GM21786 (cell line): Measurements from ENCODE around the gene HOXB13.
"Not testable (repeated sequence)": the region's sequence is repeated elsewhere in the genome, so short reads cannot be mapped to it uniquely, and the experiment has no call there.

Experiments used
- ATAC-seq: cut with Tn5 transposase; IDR thresholded peaks from one replicate; pipeline ENCODE4 v1.9.1; 2021; ENCODE audit not compliant: unreplicated experiment

HOXB13 gene

DNA sequence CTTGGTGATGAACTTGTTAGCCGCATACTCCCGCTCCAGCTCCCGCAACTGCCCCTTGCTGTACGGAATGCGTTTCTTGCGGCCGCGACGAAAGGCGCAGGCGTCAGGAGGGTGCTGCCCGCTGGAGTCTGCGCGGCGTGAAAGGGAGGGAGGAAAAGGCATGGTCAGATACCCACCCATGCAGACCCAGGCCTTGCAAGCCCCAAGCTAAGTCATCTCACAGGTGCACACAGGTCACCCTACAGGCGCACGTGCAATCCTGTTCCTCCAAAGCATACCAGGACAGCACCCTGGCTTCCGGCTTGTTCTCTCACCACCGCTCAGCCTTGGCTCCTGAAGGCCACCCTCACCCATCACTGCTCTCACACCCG is 1.6 kb downstream of the HOXB13 start:
- no peak for ATAC-seq

- ATAC-seq: no peak
These were observed 2.2 kb downstream of the HOXB13 start for GRCh38 chr17:48726114-48726915.

DNA sequence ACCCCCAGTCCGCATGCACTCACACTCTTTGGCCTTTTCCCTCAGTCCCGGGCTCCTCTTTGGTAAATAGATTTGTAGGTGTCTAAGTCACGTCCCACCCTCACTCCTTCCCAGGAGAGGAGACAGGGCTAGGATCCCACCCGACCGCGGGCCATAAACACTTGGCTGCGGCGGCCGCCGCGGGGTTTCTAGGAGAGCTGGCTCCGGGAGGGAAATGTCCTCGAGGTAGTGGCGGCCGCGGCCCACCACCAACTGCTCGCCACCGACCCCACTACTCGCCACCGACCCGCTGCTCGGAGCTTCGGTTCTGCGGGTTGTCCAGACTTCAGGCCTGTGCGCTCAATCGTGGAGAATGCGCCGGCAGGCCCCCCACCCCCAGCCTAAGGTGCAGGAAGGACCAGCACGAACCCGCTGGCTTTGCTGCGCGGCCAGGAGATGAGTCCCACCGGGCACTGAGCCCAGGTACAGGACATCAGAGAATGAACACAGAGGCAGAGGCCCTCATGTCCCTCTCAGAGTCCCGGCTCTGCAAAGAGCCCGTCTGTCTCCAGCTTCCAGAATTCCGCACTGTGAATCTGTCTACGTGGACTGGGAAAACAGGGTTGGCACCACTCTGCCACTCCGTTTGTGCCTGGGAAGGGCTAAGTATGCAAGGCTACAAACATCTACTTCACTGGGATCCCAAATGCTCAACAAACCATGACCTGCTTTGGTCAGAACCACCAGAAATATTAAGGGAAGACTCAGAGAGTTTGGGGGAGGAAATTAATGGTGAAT is 3.1 kb downstream of the HOXB13 start:
- ATAC-seq: no peak

- no peak for ATAC-seq
These were observed 3.6 kb downstream of the HOXB13 start for GRCh38 chr17:48725004-48725287.

GRCh38 chr17:48724251-48725003 is 4.1 kb downstream of the HOXB13 start:
- no peak for ATAC-seq

- ATAC-seq: no peak
These were observed 4.9 kb downstream of the HOXB13 start for GRCh38 chr17:48723423-48724250.

GRCh38 chr17:48722915-48723422 is 5.6 kb downstream of the HOXB13 start, which contains the start of gene PRAC2:
Gene PRAC2 (plus strand): TSS chr17:48723185. CDS start chr17:48724411, 1,226 bp downstream.
- no peak for ATAC-seq

- no peak for ATAC-seq
These were observed 6.2 kb downstream of the HOXB13 start, which contains the start of gene PRAC1 for GRCh38 chr17:48722201-48722907. Gene PRAC1 (minus strand): TSS chr17:48722518. CDS start chr17:48722392, 126 bp downstream.

- no peak for ATAC-seq
These were observed 7.5 kb downstream of the HOXB13 start for GRCh38 chr17:48721009-48721402.

DNA sequence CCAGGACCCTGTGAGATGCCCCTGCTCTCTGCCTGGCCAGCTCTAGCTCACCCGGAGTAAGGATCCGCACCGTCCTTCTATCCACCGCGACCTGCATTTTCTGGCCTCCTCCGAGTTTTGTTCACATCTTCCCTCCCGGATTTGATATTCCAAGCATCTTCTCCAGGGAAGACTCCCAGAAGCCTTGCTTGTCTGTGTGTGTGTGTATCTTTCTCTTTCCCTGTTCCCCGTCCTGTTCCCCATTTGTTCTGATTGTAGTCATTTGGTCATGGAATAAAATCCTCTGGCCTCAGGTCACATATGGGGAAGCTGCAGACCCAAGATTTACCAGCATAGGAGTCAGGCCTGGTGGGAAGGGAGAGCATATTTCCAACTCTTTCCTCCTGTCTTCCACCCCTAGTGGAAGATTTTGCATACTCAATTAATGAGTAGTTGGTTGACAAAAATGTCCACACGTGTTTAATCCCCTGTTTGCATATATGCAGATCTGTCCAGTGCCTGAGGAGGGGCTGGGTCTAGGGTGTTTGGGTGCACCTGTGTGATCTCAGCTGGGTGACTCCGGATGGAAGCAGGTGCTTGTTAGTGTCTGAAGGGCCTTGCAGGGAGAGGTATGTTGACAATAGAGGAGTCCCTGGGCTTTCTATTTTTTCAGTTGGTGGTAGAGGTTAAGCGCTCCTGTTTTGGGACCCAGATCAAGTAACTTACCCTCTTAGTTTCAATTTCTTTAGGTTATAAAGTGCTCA is 8.1 kb downstream of the HOXB13 start:
- ATAC-seq: no peak

GRCh38 chr17:48719642-48720265 is 8.8 kb downstream of the HOXB13 start:
- no peak for ATAC-seq

DNA sequence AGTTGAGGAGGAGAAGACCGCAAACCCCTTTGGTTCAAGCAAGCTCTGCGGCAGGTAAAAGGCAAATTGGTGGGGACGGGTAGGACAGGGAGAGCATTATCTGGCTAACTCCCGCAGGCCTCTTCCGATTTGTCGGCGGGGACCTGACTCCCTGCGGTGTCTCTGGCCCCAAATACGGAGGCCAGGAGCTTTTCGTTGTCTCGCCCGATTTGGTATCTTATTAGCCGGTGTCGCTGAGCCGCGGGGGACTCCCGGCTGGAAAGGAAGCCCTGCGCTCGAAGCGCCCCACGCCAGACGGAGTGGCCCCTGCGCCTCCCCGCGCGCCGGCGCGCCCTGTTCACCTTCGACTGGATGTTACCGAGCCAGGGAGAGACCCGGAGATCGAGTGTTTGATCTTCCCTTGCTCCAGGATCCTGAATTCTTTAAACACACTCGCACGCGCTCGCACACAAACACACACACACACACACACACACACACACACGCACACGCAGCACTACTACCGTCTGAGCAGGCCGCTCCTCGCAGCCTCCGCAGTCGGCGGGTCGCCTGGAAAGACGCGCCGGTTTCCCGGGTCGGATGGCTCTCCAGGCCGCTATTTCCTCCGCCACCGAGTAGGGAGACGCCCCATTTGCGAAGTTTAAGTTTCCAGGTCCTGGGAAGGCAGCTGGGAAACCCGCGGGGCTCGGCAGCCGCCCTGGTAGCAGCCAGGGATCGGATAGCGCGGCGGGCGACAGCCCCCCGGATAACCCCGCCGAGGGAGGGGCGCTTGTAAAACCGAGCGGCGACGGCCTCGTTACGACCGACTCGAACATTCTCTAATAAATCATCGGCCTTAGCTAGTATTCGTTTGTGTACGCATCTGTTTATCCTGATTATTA is 9.5 kb downstream of the HOXB13 start:
- no peak for ATAC-seq

DNA sequence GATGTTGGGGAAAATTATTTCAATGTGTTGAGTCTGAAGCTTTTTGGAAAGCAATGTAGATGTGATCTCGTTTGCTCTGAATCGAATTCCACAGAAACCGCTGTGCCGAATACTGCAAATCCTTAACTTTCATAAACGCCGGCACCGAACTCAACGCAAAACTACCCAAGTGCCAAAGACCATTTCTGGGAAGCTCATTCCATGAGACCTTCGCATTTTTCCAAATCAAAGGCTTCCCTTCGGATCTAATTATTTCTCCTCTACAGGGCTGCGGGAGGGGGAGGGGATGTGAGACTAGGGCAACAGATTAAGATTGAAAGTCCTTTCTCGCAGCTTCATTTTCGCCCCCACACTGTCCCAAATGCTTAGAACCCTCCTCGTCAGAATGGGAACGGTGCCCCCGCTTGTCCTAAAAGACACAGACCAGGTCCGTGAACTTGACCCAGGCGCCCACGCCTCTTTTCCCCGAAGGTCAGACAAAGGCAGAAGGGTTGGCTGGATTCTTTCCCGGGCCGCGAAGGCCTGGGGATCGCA is 10.3 kb downstream of the HOXB13 start:
- no peak for ATAC-seq

GRCh38 chr17:48717367-48718226 is 11.0 kb downstream of the HOXB13 start:
- no peak for ATAC-seq

- not testable (repeated sequence) for ATAC-seq
These were observed 12.0 kb downstream of the HOXB13 start for GRCh38 chr17:48716549-48716948.
